Astrocyte (in vitro differentiated cells and primary cell): ENCODE data around the gene ABCC1. TPM values are rescaled to one million over a fixed set of nuclear protein-coding genes. Genes with fewer than 3 reads are reported as not detected.

Source experiments
- DNase-seq: peaks from one replicate; pipeline ENCODE4 v3.0.0-alpha.2; 2010; ENCODE audit warnings: low read depth
- FAIRE-seq: peaks from 2 replicates; lab custom pipeline; 2011; peaks lifted over from hg19 to GRCh38; lab: Jason Lieb, UNC
- H2AFZ ChIP-seq: 2 replicates; pipeline ENCODE4 v1.6.0; 2012; ENCODE audit warnings: low read depth, low read length, inconsistent platforms
- H3K27ac ChIP-seq: 2 replicates; pipeline ENCODE4 v1.5.1; 2011; ENCODE audit warnings: low read depth, low read length, inconsistent platforms
- H3K27me3 ChIP-seq: 2 replicates; pipeline ENCODE4 v1.6.0; 2011; ENCODE audit warnings: low read length, inconsistent platforms; ENCODE audit not compliant: insufficient read depth
- H3K36me3 ChIP-seq: 2 replicates; pipeline ENCODE4 v1.5.1; 2011; ENCODE audit warnings: low read length, inconsistent platforms; ENCODE audit not compliant: insufficient read depth
- H3K4me1 ChIP-seq: 2 replicates; pipeline ENCODE4 v1.5.1; 2011; ENCODE audit warnings: low read length, inconsistent platforms; ENCODE audit not compliant: insufficient read depth
- H3K4me2 ChIP-seq: 2 replicates; pipeline ENCODE4 v1.6.0; 2012; ENCODE audit warnings: low read length, inconsistent platforms
- H3K4me3 ChIP-seq: 2 replicates; pipeline ENCODE4 v1.5.1; 2011; ENCODE audit warnings: low read depth, mild to moderate bottlenecking, low read length, inconsistent platforms; ENCODE audit not compliant: insufficient read depth
- H3K79me2 ChIP-seq: 2 replicates; pipeline ENCODE4 v1.6.0; 2012; ENCODE audit warnings: mild to moderate bottlenecking, low read length, inconsistent platforms; ENCODE audit not compliant: insufficient read depth
- H3K9ac ChIP-seq: 2 replicates; pipeline ENCODE4 v1.6.0; 2012; ENCODE audit warnings: mild to moderate bottlenecking, low read length, inconsistent platforms
- H3K9me3 ChIP-seq: 2 replicates; pipeline ENCODE4 v1.5.1; 2012; ENCODE audit warnings: low read depth, mild to moderate bottlenecking, low read length, inconsistent platforms; ENCODE audit not compliant: insufficient read depth
- H4K20me1 ChIP-seq: 2 replicates; pipeline ENCODE4 v1.6.0; 2012; ENCODE audit warnings: low read length, inconsistent platforms; ENCODE audit not compliant: insufficient read depth
- H3K27ac Mint-ChIP-seq: one replicate; pipeline ENCODE4 v1.8.0; 2021; ENCODE audit warnings: mild to moderate bottlenecking, mixed read lengths; ENCODE audit not compliant: unreplicated experiment
- H3K27me3 Mint-ChIP-seq: one replicate; pipeline ENCODE4 v1.8.0; 2021; ENCODE audit warnings: low read depth, mixed read lengths; ENCODE audit not compliant: unreplicated experiment
- H3K36me3 Mint-ChIP-seq: one replicate; pipeline ENCODE4 v1.8.0; 2021; ENCODE audit warnings: low read depth, mixed read lengths; ENCODE audit not compliant: unreplicated experiment
- H3K4me1 Mint-ChIP-seq: one replicate; pipeline ENCODE4 v1.8.0; 2021; ENCODE audit warnings: low read depth, mixed read lengths; ENCODE audit not compliant: unreplicated experiment
- H3K4me3 Mint-ChIP-seq: one replicate; pipeline ENCODE4 v1.8.0; 2021; ENCODE audit warnings: mild to moderate bottlenecking, moderate library complexity, mixed read lengths; ENCODE audit not compliant: unreplicated experiment
- H3K9me3 Mint-ChIP-seq: one replicate; pipeline ENCODE4 v1.8.0; 2021; ENCODE audit warnings: mild to moderate bottlenecking, mixed read lengths; ENCODE audit not compliant: unreplicated experiment
- EZH2 ChIP-seq: IDR thresholded peaks from 2 replicates; pipeline ENCODE4 v1.6.1; 2012; ENCODE audit warnings: mild to moderate bottlenecking, low read length, inconsistent platforms; ENCODE audit not compliant: insufficient read depth
- total RNA-seq: library from RNA; stranded (reverse); gene quantifications from 2 replicates; pipeline ENCODE4 v1.2.1, GENCODE V29; 2021
- TF ChIP-seq, protein P1 (sequence below): IDR thresholded peaks from 2 replicates; pipeline ENCODE4 v1.5.1; 2011; ENCODE audit warnings: low read depth, mild to moderate bottlenecking, inconsistent platforms, low read length, moderate library complexity; ENCODE audit not compliant: insufficient read depth

The ABCC1 gene
- total RNA-seq, 1 donor from 2014 or later: 42.1 TPM

DNA sequence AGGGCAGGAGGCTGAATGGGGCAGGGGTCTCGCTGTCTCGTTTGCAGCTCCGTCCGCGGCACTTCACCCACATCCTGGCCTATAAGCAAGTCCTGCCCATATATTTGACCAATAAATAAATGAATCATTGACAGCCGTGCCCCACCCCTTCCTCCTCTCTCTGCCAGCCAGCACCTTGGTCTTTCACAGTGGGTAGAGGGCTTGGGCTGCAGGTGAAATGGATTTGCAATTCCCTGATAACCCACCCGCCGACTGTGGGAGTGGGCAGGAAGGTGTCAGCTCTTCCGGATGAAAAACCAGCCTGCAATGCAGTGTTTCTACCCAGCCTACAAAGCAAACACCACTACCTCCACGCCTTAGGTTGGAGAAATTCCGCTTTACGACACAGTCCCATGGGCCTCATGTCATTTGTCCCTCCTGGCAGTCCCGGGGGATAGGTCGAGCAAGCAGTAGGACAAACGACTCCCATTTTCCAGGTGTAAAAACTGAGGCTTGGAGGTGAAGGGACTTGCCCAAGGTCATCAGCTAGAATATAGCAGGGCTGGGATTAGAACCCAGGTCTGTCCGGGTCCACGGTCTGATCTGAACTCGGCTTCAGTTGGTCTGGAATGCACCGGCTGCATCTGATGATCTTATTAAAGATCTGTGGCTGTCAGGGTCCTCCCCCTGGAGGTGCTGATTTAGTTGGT is 79.0 kb downstream of the ABCC1 start:
- Histone ChIP-seq H3K36me3 (peaks cover 3% of the 10 kb centered on the region), H2AFZ (no peak overlapping the region), H3K4me2 (no peak overlapping the region), H3K27ac (no peak overlapping the region), H3K9ac (no peak overlapping the region), H3K9me3 (no peaks in the 10 kb centered on the region), H3K4me1 (peaks cover 25% of the 10 kb centered on the region), H3K79me2 (peaks cover 6% of the 10 kb centered on the region), H3K27me3 (no peaks in the 10 kb centered on the region), H4K20me1 (peaks cover 15% of the 10 kb centered on the region), H3K4me3 (no peak overlapping the region)
- no peak for DNase-seq
- FAIRE-seq: no peak
- H3K4me1 Mint-ChIP-seq: peaks cover 10% of the 10 kb centered on the region
- H3K9me3 Mint-ChIP-seq: no peaks in the 10 kb centered on the region
- H3K36me3 Mint-ChIP-seq: peaks cover 18% of the 10 kb centered on the region
- no peak overlapping the region for H3K27ac Mint-ChIP-seq
- TF ChIP-seq, protein P1, sequence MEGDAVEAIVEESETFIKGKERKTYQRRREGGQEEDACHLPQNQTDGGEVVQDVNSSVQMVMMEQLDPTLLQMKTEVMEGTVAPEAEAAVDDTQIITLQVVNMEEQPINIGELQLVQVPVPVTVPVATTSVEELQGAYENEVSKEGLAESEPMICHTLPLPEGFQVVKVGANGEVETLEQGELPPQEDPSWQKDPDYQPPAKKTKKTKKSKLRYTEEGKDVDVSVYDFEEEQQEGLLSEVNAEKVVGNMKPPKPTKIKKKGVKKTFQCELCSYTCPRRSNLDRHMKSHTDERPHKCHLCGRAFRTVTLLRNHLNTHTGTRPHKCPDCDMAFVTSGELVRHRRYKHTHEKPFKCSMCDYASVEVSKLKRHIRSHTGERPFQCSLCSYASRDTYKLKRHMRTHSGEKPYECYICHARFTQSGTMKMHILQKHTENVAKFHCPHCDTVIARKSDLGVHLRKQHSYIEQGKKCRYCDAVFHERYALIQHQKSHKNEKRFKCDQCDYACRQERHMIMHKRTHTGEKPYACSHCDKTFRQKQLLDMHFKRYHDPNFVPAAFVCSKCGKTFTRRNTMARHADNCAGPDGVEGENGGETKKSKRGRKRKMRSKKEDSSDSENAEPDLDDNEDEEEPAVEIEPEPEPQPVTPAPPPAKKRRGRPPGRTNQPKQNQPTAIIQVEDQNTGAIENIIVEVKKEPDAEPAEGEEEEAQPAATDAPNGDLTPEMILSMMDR: no peak
- no peak for TF ChIP-seq EZH2
- H3K27me3 Mint-ChIP-seq: no peaks in the 10 kb centered on the region
- no peak overlapping the region for H3K4me3 Mint-ChIP-seq

DNA sequence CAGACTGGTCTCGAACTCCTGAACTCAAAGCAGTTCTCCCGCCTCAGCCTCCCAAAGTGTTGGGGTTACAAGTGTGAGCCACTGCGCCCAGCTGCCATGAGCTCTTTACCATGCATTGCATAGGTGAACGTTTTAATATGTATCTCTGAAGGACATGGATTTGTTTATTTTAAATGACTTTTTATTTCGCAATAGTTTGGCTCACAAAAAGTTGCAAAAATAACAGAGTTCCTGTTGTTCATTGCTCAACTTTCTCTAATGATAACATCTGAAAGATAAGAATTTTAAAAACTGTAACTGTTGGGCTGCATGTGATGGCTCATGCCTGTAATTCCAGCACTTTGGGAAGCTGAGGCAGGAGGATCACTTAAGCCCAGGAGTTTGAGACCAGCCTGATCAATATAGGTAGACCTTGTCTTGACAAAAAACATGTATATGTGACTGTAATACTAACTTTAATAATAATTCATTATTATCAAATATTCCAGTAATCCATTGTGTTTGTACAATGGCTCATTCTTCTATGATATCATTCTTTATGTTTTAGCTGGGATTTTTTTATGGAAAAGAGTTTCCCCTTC is 80.1 kb downstream of the ABCC1 start:
- no peaks in the 10 kb centered on the region for H3K9me3 Mint-ChIP-seq

More for the DNA sequence above, 80.1 kb downstream of the ABCC1 start:
- H4K20me1 ChIP-seq: peaks cover 15% of the 10 kb centered on the region
- Mint-ChIP-seq H3K27me3 (no peaks in the 10 kb centered on the region), H3K27ac (no peak overlapping the region), H3K36me3 (peaks cover 16% of the 10 kb centered on the region), H3K4me1 (peaks cover 9% of the 10 kb centered on the region), H3K4me3 (no peak overlapping the region)
- H3K36me3 ChIP-seq: peaks cover 3% of the 10 kb centered on the region
- no peak for TF ChIP-seq EZH2
- TF ChIP-seq, protein P1: no peak
- no peak overlapping the region for H2AFZ ChIP-seq
- DNase-seq (no peak), FAIRE-seq (no peak)
- peaks cover 6% of the 10 kb centered on the region for H3K79me2 ChIP-seq
- no peaks in the 10 kb centered on the region for H3K27me3 ChIP-seq
- no peaks in the 10 kb centered on the region for H3K9me3 ChIP-seq
- peaks cover 24% of the 10 kb centered on the region for H3K4me1 ChIP-seq
- no peak overlapping the region for H3K9ac ChIP-seq
- H3K27ac ChIP-seq: no peak overlapping the region
- H3K4me3 ChIP-seq: no peak overlapping the region
- no peak overlapping the region for H3K4me2 ChIP-seq
